WTC11 (cell line): ENCODE measurements around the gene PTPRN2.

Source experiments
- ZBTB21 ChIP-seq: sonication (generic); formaldehyde crosslinking; IDR thresholded peaks from 2 replicates; pipeline ENCODE4 v1.8.1; 2023; ENCODE audit warnings: mild to moderate bottlenecking, missing genetic modification reagents, borderline replicate concordance
- ZNF423 ChIP-seq: fragments of 250-450 bp; sonication (Bioruptor Pico); IDR thresholded peaks from 2 replicates; pipeline ENCODE4 v2.1.2; 2022; ENCODE audit warnings: mild to moderate bottlenecking, moderate library complexity
- TF ChIP-seq, protein P1 (sequence below): fragments of 200-600 bp; IDR thresholded peaks from 2 replicates; pipeline ENCODE4 v1.8.0; 2022; ENCODE audit warnings: antibody characterized with exemption

DNA sequence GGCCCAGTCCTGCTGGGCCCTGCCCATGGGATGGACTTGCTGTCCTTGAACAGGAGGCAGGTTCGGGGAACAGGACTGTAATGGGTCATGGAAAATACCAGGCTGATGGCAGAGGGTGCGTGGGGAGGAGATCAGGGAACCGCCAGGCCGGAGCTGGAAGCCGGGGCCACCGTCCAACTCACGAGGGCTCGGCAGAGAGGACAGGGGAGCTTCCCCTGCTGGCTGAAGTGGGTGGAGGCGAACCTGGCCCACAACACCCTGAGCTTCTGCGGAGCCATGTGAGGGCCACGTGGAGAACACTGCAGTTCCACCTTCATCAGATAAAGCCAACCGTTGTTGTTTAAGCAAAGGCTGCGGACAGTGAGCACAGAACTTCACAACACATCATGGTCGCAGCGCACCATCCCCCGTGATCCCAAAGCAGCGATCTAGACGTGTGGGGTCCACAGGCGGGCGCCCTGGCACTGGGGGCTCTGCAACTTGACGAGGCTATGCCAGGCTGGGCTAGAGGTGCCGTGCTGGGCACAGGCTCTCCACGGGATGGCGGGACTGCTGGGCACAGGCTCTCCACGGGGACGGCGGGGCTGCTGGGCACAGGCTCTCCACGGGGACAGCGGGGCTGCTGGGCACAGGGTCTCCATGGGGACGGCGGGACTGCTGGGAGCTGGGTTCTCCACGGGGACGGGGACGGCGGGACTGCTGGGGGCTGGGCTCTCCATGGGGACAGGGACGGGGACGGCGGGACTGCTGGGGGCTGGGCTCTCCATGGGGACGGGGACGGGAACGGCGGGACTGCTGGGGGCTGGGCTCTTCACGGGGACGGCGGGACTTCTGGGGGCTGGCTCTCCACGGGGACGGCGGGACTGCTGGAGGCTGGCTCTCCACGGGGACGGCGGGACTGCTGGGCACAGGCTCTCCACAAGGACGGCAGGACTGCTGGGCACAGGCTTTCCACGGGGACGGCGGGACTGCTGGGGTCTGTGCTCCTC is 777.5 kb downstream of the PTPRN2 start:
- TF ChIP-seq ZNF423 (CRISPR knock-in tag): no peak
- TF ChIP-seq ZBTB21 (CRISPR knock-in tag): no peak
- TF ChIP-seq, protein P1, sequence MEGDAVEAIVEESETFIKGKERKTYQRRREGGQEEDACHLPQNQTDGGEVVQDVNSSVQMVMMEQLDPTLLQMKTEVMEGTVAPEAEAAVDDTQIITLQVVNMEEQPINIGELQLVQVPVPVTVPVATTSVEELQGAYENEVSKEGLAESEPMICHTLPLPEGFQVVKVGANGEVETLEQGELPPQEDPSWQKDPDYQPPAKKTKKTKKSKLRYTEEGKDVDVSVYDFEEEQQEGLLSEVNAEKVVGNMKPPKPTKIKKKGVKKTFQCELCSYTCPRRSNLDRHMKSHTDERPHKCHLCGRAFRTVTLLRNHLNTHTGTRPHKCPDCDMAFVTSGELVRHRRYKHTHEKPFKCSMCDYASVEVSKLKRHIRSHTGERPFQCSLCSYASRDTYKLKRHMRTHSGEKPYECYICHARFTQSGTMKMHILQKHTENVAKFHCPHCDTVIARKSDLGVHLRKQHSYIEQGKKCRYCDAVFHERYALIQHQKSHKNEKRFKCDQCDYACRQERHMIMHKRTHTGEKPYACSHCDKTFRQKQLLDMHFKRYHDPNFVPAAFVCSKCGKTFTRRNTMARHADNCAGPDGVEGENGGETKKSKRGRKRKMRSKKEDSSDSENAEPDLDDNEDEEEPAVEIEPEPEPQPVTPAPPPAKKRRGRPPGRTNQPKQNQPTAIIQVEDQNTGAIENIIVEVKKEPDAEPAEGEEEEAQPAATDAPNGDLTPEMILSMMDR: no peak
